DMS 273 treated with DMSO at 0.1 percent for 48 hours (cell line): ENCODE results near the gene IFITM5.
"Not testable (repeated sequence)": the region's sequence is repeated elsewhere in the genome, so short reads cannot be mapped to it uniquely, and the experiment has no call there.

ENCODE experiments used
- DNase-seq: peaks from one replicate; lab custom pipeline; 2025; lab: John Stamatoyannopoulos, UW

IFITM5 gene

DNA sequence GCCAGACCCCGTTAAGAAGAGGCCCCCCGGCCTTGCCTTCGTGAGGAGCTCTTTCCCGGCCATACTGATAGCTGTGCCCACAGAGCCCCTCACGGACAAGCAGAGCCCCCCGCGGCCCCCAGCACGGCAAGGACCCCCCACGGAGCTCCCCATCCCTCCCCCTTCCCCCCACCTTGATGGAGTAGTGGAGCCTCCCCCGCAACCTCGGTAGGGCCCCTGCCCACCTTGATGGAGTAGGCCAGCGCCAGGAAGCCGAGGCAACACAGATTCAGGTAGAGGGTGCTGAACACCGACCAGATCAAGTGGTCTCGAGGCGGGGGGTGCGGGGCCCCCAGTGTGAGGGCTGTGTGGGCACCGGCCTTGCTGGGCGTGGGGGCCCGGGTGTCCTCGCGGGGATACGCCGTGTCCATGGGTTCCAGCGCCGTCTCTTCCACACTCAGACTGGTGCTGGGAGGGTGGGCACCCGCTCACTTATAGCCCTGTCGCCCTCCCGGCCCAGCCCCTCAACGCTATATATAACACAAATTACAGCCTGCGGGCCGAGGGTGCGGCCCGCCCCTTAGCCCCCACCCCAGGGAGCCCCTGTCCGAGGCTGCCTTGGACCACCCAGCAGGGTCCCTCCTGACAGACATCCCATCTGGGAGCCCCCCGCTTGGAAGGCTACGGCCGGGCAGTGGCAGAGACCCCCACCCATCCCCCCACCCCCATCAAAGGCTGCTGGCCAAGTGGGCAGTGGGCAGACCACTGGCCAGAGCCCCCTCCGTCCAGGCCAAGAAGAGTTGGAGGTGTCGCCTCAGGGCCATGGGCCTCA is at the start of gene IFITM5:
TSS of gene IFITM5 (minus strand) at position 446 of the 811 bp plus-strand sequence. CDS start at position 410, 36 bp downstream.
- DNase-seq = no peak

DNA sequence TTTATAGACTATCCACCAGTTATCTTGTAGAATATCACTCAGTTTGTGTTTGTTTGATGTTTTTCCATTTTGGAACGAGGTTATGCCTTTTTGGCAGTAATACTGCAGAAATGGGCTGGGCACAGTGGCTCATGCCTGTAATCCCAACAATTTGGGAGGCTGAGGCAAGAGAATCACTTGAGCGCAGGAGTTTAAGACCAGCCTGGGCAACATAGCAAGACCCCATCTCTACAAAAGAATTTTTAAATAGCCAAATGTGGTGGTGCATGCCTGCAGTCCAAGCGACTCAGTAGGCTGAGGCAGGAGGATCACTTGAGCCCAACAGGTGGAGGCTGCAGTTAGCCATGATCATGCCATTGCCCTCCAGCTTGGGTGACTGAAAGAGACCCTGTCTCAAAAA is 47.2 kb upstream of the IFITM5 start:
- DNase-seq = no peak

DNA sequence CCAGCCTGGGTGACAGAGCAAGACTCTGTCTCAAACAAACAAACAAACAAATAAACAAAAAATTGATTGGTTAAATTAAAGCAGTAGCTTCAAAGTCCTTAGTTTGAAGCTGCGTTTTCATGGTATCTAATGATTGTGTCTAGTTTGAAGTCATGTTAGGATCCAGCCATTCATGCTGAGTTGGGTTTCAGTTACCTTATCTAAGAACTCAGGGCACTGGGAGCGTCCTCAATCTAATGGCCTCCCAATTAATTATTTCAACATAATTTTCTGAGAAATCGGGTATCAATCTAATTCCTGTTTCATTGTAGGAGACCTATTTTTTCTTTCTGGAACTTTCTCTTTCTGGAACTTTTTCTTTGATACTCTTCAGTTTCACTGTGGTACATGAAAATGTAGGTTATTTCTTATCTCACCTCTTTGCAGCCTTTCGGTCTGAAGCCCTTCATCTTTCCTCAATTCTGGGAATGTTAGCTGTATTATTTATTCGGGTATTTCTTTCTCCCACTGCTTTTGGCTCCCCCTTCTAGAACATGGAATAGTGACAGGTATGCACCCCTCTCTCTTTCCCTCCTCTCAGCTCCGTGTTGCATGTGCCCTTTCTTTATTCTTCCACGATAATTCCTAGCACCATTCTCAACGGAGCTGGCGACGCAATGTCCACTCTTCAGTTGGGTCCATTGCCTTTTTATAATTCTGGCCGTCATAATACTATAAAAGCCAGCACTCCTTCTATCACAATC is 45.7 kb upstream of the IFITM5 start:
- DNase-seq = no peak

DNA sequence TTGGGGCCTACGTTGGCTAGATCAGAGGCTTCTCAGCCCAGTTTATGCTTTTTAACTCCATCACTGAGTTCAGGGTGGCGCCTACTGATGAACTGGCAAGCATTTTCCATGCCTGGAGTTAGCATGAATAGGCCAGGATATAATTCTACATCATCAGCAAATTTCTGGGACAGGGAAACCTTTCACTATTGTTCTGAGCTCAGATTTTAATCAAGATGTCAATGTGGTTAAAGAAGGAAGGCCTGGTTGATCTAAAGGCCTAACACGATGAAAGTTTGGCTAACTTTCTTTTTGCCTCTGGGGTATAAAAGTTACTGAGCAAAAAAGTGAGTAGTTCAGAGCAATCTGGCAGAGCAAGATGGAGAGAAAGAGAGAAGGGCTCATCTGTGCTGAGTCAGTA is 43.0 kb upstream of the IFITM5 start:
- no peak for DNase-seq

DNA sequence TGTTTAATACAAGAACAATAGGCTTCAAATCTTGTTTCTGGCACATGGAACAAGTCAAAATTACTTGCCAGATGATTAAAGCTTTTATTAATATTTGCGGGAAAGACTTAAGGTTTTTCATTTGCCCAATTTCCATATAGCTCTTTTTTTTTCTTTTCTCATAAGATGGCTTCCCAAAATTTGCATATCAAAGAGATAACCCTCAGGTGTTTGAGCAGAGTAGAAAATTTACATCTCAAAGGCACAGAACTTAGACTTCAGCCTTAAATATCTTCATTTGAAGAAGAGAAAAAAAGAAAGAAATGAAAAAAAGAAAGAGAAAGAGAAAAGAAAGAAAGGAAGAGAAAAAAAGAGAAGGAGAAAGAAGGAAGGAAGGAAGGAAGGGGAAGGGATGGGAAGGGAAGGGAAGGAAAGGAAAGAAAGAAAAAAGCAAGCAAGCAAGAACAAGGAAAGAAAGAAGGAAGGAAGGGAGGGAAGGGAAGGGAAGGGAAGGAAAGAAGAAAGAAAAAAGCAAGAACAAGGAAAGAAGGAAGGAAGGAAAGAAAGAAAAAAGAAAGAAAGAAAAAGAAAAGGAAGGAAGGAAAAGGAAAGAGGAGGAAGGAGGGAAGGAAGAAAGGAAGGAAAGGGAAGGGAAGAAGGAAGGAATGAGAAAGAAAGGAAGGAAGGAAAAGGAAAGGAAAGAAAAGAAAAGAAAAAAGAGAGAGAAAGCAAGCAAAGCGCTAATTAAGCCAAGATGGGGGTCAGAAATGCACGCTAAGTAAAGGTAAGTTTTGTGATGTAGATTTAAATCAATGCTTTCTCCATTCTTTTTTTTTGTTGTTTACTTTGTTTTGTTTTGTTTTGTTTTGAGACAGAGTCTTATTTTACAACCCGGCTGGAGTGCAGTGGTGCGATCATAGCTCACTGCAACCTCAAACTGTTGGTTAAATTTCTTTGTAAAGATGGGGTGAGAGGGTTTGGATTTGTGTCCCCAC is 41.5 kb upstream of the IFITM5 start:
- no peak for DNase-seq

DNA sequence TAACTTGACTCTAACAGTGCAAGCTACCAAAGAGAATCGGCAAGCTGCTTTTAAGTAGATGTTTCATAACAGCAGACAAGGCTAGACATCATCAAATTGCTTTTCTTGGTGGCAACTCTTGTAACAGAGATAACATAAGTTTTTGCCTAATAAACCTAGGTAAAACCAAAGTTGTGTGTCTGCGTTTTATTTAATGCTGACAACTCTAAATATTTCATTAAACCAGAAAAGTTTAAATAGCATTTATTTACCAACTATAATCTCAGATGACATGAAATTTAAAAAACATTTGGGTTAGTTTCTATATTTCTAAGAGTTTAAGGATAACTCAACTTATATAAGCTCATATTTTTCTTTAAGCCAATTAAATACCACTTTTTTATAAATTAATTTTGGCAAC is 40.6 kb upstream of the IFITM5 start:
- no peak for DNase-seq

DNA sequence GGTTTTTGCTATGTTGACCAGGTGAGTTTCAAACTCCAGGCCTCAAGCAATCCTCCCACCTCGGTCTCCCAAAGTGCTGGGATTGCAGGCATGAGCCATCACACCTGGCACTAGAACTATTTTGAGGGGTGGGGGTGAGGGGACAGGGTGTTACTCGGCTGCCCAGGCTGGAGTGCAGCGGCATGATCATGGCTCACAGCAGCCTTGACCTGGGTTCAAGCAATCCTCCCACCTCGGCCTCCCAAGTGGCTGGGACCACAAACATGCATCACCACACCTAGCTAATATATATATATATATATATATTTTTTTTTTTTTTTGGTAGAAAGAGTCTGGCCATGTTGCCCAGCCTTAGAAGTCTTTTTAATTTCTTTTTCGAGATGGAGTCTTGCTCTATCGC is 38.4 kb upstream of the IFITM5 start:
- no peak for DNase-seq

DNA sequence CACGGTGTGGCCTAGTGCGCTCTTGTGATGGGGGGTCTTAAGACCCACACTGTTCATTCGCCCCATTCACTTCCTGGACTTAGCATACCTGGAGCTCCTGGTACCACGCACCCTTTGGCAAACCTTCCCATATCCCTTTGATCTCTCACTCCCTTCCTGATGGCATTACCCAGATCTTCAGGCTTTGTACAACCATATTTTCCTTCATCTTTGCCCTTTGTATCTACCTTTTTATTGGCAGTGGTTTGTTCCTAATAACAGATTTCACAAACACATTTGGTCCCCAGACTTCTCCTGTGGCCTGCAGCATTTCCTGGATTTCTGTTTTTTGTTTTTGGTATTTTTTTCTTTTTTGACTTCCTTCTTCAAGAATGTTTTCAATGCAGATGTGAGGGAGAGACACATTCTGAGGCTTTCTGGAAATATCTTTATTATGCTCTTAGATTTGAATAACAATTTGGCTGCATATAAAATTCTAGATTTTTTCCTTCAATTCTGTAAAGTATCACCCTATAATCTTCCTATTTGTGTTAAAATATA is 37.4 kb upstream of the IFITM5 start:
- DNase-seq = no peak

DNA sequence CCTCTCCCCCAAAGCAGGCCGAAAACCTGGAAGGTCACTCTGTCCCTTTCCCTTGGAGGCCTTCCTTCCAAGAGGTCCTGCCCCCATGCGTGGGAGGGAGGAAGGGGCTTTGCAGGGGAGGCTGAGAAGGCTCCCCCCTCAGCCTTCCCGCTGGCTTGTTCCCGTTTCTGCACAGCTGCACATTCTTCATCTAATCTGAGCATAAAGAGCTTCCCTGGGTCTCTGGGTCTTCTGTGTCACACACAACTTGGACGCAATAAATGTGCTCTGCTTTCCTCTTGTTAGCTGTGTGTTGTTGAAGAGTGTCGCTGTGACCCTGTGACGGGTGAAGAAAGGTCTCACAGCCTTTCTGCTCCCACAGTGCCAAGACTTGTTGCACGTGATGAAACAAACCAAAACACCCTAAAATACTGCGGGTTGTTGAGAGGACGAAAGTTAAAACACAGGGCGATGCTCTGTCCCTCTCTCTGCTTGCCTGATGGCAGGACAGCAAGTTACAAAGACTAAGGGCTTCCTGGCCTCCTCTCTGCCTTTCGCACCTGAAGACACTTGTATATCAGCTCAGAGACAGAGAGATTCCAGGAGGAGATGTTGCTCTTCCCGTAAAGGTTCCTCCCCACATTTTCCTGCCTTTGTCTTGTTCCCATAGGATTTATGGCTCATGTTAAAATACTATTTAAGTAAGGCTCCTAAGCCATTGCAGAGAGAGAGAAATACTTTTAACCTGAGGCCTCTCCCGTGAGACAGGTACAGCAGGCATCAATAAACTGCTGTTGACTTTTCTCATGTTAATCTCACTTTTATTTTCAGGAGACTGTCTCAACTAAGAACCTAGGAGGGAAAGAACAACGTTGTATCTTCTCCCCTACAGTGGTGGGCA is 36.7 kb upstream of the IFITM5 start:
- DNase-seq = no peak

DNA sequence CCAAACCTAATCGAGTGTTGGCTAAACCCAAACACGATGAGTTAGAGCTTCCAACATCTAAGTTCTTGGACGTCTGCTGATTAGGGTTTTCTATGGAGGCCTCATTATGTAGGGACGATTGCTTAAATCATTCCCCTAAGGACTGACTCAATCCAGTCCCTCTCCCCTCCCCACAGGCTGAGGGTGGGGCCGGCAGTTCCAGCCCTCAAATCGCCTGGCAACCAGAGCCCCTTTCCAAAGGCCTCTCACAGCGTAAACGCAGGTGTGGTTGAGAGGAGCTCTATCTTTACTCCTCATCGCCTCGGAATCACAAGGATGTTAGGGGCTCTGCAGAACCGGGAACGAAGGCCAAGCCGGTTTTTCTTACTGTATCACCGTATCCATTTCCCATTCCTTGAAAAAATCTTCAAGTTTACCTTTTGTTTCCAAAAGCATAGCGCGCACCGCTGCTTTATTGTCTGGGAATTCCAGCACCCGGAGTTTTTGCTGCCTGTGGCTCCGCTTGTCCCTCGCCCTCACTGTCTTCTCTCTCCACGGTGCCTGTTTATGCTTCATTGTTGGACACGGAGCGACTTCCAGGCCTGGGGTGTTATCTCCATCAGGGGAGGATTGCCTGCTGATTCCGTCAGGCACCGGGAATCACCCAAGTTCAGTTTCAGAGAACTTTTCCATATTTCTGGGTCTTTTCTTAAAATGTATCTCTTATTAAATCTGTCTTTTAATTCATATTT is 35.1 kb upstream of the IFITM5 start:
- no peak for DNase-seq

DNA sequence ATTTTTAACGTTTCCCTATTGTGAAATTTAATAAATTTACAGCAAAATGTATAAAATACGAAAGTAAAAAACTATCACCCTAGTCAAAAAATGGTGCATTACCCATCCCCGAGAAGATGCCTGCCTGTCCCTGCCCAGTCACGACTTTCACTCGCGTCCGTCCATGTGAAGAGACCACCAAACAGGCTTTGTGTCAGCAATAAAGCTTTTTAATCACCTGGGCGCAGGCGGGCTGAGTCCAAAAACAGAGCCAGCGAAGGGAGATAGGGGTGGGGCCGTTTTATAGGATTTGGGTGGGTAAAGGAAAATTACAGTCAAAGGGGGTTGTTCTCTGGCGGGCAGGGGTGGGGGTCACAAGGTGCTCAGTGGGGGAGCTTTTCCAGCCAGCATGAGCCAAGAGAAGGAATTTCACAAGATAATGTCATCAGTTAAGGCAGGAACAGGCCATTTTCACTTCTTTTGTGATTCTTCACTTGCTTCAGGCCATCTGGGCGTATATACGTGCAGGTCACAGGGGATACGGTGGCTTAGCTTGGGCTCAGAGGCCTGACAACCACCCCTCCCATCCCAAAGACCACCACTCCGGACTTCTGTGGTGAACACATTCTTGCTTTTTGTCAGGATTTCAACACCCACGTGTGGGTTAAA is 34.4 kb upstream of the IFITM5 start:
- not testable (repeated sequence) for DNase-seq

DNA sequence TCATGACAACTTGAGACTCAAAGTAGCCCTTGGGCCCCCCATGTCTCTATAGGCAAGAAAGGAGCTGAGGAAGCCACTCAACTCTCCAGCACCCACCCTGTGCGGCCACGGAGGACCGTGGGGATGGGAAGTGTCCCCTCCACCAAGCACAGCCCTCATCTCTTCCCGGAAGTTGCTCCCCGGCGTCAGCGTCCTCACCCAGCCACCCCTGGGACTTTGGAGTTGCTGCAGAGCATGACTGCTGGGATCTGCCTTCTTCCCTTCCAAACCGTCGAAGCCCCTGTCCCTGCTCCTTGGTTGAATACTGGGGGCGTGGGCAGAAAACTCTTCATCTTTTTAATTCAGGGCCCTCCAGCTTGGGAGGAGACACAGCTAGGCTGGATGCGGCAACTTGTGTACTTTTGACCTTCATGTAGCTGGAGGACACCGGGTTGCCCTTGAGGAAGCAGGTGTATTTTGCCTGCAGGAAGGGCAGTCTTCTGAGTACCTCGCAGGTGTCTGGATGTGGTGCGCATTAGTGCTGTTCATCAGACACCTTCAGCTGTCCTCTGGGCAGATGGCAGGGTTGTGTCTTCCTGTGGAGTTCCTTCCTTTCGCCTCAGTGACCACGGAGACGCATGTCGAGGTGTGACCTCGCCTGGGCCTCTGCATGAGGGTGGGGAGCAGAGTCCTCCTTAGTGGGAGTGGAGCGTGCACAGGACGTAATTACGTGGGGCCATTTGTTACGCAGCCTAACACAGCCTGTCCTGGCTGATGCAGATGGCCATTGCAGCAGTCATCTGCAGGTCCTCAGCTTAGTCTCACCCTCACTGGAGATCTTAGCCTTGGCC is 33.5 kb upstream of the IFITM5 start:
- no peak for DNase-seq

DNA sequence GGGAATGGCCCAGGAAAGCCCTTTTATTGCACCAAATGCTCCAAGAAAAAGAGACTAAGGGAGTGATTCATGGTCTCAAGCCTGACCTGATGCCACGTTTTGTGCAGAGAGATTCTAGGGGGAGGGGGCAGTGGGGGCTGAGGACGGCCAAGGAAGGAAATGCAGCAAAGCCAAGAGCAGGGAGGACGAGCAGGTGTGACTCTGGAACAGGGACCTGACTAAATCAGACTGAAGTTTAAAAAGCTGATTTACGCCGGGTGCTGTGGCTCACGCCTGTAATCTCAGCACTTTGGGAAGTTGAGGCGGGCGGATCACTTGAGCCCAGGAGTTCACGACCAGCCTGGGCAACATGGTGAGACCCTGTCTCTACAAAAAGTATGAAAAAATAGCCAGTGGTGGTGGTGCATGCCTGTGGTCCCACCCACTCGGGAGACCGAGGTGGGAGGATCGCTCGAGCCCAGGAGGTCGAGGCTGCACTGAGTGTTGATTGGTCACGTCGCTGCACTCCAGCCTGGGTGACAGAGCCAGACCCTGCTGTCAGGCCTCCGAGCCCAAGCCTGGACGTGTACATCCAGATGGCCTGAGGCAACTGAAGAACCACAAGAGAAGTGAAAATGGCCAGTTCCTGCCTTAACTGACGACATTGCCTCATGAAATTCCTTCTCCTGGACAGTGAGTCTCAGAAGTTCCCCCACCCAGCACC is 32.2 kb upstream of the IFITM5 start:
- DNase-seq = no peak

DNA sequence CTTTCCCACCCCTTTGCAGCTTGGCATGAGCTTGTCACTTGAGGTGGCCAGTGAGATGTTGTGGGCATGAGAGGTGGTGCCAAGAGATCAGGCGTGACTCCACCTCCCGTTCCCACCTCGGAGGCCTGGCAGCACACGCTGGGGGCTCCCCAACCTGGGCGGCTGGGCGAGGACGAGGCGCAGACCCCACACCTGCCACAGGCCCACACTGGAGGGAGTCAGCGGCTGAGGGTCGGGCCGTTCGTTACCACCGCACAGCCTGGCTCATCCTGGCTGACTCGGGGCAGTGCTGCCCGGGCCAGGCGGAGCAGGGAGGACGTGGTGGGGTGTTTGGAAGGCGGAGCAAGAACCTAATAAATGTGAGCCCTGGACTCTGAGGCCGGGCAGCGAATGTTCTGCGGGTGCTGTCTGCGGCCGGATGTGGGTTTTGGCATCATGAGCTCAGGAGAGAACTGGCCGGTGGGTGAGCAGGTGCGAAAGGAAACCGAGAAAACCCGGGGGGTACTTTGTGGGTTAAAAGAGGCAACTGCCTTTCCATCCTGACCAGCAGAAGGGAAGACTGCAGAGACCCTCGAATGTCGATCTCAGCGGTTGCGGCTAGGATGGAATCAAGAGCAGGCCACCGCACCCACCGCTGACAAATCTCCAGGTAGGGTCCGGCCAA is 31.5 kb upstream of the IFITM5 start:
- no peak for DNase-seq

DNA sequence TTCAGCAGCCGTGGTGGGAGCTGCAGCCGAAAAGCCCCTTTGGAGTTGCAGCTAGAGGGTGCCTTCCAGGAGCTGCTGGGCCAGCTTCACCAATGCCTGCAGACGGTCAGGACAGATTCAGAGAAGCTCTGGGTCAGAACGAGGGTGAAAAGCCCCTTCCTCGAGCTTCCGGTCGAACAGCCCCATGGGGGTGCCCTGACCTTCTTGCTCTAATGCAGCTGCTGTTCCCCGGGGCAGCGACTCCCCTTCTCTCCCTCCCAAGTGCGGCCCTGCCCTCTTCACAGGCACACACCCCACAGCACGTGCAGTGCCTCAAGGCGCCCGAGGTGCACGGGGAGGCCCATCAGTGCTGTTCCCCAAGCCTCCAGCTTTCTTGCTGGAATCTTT is 31.0 kb upstream of the IFITM5 start:
- no peak for DNase-seq

DNA sequence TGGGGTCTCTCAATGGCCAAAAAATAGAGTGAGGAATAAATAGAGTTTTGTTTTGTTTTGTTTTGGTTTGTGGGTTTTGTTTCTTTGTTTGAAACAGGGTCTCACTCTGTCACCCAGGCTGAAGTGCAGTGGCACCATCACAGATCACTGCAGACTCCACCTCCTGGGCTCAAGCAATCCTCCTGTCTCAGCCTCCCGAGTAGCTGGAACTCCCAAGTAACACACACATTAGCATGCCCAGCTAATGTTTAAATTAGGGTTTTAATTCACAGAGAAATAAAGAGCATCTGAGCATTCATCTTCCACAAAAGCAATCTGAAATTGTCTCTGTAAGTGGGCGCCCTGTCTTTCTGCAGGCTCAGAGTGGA is 30.5 kb upstream of the IFITM5 start:
- DNase-seq = no peak

DNA sequence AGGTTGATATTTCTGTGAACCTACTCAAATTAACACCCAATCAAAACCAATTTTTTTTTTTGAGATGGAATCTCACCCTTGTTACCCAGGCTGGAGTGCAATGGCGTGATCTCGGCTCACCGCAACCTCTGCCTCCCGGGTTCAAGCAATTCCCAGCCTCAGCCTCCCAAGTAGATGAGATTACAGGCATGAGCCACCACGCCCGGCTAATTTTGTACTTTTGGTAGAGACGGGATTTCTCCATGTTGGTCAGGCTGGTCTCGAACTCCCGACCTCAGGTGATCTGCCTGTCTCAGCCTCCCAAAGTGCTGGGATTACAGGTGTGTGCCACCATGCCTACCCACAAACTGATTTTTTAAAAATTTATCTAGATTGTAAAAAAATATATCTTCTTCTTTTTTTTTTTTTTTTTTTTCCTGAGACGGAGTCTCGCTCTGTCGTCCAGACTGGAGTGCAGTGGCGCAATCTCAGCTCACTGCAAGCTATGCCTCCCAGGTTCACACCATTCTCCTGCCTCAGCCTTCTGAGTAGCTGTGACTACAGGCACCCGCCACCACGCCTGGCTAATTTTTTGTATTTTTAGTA is 29.3 kb upstream of the IFITM5 start:
- not testable (repeated sequence) for DNase-seq
